ENCODE results near the gene AARS2. TPM values are rescaled to one million over a fixed set of nuclear protein-coding genes. Genes with fewer than 3 reads are reported as not detected.

Gene AARS2
- total RNA-seq, 4 donors from 2014 or later, result 6.9 to 12.3 (median 7.6) TPM

GRCh38 chr6:44269921-44270525, 43.1 kb downstream of the AARS2 start, which contains the start of gene TMEM151B:
TMEM151B (plus strand) TSS chr6:44270450; CDS start chr6:44270743, 293 bp downstream.
- DNase-seq (ENCODE audit: low spot score), result no peak
- TF ChIP-seq CTCF (IDR thresholded peaks at IDR 0.05), result no peak
- ATAC-seq (ENCODE audit: low FRiP score), result no peak

GRCh38 chr6:44269178-44269920, 43.8 kb downstream of the AARS2 start:
- ATAC-seq (ENCODE audit: low FRiP score) (no peak), DNase-seq (ENCODE audit: low spot score) (no peak)
- TF ChIP-seq CTCF (IDR thresholded peaks at IDR 0.05), result no peak

- DNase-seq (ENCODE audit: low spot score) (no peak), ATAC-seq (ENCODE audit: low FRiP score) (no peak)
- peak in 1 of 3 donors; percentile 78 for TF ChIP-seq CTCF (IDR thresholded peaks at IDR 0.05)
Observed at GRCh38 chr6:44268095-44268628, 45.0 kb downstream of the AARS2 start.

GRCh38 chr6:44267252-44267651, 45.9 kb downstream of the AARS2 start:
- ATAC-seq (ENCODE audit: low FRiP score), result no peak
- TF ChIP-seq CTCF (IDR thresholded peaks at IDR 0.05), result no peak
- no peak for DNase-seq (ENCODE audit: low spot score)

GRCh38 chr6:44266347-44266746, 46.8 kb downstream of the AARS2 start:
- no peak for TF ChIP-seq CTCF (IDR thresholded peaks at IDR 0.05)
- no peak for DNase-seq (ENCODE audit: low spot score)
- ATAC-seq (ENCODE audit: low FRiP score), result no peak

GRCh38 chr6:44265722-44266233, 47.4 kb downstream of the AARS2 start:
- ATAC-seq (ENCODE audit: low FRiP score) (no peak), DNase-seq (ENCODE audit: low spot score) (no peak)
- TF ChIP-seq CTCF (IDR thresholded peaks at IDR 0.05), result no peak

All from omental fat pad (tissue), 4 donors.